Stimulated activated CD8-positive, alpha-beta memory T cell treated with anti-CD3 and anti-CD28 coated beads, Interleukin-4, amount 100 ng/mL, for 24 hours (primary cell): ENCODE results near the gene XAGE5.
"Not testable (repeated sequence)": the region's sequence is repeated elsewhere in the genome, so short reads cannot be mapped to it uniquely, and the experiment has no call there.

Experiments
- DNase-seq: peaks from one replicate; pipeline ENCODE4 v3.0.0-alpha.2; 2020; ENCODE audit warnings: low read depth

XAGE5 gene, protein sequence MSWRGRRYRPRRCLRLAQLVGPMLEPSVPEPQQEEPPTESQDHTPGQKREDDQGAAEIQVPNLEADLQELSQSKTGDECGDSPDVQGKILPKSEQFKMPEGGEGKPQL

DNA sequence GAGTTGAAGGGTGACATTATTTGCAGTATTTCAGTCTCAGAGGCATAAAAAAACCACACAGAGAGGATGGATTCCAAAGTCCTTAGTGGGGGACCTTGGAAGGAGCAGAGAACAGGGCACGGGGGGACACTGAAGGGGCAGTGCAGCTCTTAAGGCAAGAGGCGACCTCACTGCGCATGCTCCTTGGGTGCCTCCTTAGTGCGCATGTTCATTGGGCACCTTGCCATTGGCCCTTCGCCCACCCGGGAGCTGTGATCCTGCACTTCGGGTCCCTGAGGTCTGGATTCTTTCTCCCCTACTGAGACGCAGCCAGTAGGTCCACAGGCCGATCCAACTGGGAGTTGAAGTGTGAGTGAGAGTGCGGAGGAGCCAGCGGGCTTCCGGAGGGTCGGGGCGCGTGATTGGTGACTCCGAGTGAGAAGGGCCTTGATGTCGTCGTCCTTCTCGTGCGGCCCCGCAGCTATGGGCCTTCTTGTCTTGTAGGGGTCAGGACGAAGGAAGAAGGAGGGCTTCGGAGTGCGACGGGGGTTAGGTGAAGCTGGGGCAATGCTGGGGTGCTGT, at the start of gene XAGE5:
XAGE5 (plus strand) TSS at position 223 of the 561 bp plus-strand sequence. CDS start 1,280 bp downstream, outside the sequence.
- DNase-seq = no peak

DNA sequence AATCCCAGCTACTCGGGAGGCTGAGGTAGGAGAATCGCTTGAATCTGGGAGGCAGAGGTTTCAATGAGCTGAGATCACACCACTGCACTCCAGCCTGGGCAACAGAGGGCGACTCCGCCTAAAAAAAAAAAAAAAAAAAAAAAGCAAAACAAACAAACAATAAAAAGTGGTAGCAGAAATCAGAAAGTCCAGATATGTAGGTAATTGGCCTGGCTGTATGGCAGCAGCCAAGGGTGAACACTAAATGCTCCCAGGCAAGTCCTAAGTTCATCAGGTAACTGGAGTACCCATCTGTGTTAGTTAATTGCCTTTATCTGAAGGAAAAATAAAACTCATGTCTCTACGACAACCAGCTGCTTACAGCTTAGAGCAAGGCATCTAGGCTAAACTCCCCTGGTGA, 45.1 kb upstream of the XAGE5 start:
- not testable (repeated sequence) for DNase-seq

DNA sequence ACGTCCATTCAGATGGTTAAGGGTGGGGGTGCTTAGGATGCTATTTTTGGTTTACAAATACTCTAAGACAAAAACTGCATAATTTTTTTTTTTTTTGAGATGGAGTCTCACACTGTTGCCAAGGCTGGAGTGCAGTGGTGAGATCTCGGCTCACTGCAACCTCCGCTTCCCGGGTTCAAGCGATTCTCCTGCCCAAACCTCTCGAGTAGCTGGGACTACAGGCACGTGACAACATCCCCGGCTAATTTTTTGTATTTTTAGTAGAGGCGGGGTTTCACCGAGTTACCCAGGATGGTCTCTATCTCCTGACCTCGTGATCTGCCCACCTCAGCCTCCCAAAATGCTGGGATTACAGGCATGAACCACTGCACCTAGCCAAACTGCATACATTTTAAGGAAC, 37.6 kb upstream of the XAGE5 start:
- not testable (repeated sequence) for DNase-seq

DNA sequence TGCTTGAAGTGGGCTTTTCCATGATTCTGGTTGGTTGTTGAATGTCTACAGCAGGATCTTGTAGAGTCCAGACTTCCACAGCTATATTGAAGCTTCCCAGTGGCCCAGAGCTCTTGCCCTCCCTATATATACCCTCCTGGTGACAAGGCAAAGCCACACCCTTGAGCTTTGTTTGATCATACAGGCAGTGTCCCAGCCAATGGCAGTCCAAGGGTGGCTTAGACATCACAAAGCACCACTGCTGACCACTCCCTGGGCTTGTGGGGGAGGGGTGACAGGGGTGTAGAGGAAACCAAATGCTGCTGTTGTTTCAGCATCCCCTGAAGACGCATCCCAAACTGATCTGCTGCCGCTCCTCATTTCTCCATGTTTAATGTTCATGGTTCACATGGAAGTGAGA, 13.8 kb upstream of the XAGE5 start, which contains the start of gene SPANXN5:
SPANXN5 (minus strand) TSS at position 101 of the 400 bp plus-strand sequence; CDS start at position 22, 79 bp downstream.
- not testable (repeated sequence) for DNase-seq

DNA sequence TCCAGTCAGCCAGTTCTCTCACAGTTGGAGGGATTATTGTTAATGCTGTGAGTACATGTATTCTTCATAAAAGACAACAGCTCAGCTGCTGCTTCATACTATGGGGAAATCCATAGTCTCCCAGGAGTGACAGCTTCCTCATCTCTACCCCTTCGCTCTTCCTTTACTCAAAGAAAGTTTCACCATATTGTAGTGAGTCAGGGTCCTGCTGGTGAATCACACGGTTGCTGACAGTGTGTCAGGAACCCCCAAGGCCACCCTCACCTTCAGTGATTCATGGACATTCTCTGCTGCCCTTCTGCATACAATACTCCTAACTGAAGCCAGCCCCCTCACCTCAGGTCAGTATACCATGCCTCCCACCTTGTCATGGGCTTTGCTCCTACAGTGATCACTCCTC, 6.2 kb upstream of the XAGE5 start:
- not testable (repeated sequence) for DNase-seq

DNA sequence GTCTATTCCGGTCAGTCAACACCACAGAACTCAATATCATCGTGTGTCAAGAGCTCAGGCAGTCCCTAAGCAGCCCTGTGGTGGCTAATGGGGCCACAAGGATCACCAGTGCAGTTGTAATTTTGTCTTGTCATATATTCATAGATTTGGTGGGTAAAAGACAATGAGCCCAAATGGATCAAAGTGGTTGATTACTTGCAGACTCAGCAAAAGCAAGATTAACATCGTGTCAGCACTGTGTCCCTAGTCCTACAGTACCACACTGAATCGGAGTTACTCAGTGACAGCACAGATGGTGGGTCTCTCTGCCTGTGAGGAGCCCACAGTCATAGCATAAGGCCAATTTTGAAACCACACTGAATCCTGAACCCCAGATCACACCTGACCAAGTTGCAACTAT, 8.7 kb downstream of the XAGE5 start:
- no peak for DNase-seq

DNA sequence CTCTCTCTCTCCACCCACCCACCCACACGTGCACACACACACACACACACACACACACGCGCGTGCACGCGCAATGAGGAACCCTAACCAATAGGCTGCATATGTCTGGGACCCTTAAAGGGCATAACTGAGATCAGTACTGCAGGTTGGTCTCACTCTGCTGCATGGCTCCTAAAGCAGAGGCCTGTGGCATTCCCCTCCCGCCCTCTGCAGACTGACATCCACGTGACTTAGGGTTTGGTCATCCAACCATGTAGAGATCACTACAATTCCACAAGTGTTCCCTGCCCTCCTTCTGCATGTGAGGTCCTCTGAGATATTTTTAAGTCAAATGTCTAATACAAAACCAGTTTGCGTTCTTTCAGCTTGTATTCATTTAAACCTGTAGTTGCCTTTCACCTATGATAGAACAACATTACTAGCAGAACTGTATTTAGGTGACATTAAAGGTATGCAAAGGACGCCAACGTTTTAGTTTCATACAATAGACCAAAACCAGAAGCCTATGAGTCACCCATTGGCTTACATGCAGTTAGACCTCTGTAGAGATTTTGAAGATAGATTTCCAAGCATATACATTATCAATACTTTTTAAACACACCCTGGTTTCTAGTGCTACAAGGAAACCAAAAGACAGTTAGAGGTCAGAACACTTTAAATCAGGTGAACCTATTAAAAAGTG, 10.1 kb downstream of the XAGE5 start:
- DNase-seq = no peak

DNA sequence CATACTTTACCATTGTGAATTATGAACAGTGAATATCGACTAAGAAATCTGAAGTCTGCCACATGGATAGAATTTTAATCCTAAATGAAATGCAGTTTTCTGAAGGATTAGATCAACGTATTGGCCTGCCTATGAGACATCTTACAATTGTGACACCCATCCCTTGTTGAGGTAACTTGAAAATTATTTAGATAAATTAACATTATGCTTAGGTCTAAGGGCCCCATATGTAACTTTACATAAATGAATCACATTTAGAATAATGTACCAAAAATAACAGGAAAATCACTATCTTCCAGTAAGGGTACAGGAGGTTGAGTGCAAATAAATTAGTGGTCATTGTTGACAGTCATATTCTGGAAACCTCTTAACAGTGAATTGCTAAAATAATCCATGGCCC, 13.5 kb downstream of the XAGE5 start:
- no peak for DNase-seq

DNA sequence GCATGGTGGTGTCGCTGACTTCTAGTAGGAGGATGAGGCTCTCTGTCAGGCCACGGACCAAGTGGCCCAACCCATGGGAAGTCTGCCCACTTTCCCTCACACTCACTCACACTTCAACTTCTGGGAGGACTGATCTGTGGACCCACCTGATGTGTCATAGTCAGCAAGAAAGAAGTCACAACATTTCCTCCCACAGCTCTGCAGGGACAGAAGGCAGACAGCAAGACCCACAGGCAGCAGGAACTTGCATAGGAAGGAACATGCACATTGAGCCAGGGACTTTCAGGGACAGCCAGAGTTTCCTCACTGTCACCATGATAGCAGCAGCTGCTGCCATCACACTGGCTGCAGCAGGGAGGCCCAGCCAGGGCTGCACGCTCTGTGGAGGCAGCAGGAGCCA, 19.5 kb downstream of the XAGE5 start:
- no peak for DNase-seq

DNA sequence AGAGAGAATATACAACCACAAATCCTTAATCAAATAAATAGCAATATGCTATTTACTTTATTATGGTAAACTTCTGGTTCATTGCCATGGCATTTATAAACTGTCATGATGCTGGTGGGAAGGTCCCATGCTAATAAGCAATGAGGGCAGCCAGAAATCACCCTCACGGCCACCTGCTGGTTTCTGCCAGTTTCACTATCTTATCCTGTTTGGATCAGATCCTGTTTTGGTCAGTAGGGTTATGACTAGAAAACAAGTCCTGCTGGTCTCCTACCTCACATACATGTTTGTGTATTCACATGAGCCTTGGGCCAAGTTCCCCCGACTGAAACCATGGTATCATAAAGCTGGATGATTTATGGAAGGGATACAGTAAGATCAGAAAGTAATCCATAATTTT, 28.1 kb downstream of the XAGE5 start:
- no peak for DNase-seq

DNA sequence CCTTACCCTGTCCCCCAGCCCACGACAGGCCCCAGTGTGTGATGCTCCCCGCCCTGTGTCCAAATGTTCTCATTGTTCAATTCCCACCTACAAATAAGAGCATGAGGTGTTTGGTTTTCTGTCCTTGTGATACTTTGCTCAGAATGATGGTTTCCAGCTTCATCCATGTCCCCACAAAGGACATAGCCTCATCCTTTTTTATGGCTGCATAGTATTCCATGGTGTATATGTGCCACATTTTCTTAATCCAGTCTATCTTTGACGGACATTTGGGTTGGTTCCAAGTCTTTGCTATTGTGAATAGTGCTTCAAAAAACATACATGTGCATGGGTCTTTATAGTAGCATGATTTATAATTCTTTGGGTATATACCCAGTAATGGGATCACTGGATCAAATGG, 32.5 kb downstream of the XAGE5 start:
- not testable (repeated sequence) for DNase-seq

DNA sequence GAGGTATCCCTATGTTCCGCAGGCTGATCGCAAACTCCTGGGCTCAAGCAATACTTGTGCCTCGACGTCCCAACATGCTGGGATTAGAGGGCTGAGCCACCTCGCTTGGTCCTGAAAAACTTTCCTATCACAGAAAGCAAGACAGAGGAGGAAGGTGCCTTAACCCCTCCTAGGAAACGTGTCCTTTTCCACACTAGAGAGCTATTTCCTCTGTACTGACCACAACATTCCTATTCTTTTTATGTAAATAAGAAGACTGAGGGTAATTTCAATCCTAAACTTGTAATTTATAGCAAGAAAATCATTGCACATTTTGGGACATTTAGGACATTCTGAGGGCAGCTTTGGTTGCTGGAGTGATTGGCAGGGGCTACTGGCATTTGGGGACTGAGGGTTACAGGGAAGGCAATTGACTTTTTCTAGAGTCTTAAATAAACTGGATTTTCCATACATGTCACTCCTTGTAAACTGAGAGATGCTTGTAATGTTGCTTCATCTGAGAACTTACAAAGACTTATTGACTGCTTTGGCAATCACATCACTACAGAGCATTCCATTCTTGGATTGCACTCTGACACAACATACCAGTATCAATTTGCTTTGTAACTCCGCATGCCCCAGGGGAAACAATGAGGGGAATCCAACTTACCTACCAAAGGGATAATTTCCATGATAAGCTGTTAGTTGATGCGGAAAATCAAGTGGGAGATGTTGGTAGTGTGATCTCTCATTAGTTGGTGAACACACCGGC, 41.2 kb downstream of the XAGE5 start:
- no peak for DNase-seq

DNA sequence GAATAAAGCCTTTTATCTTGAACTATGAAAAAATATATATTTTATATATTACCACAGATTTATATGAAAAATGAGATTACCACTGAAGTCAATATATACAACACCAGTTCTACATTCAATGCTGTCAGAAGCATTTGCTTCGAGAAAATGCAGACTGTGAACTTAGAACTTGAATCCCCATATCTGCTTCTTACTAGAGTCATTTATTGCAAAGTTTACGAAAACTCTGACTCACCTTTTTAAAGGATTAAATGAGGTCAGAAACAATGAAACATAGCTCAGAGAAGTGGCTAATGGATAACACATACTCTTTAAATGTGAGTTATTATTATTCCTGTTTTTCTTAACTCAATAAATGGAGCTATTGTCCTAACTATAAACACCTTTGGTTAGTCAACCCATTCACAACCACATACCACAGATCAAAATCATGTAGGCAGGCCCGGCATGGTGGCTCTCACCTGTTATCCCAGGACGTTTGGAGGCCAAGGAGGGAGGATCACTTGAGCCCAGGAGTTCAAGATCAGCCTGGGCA, 46.0 kb downstream of the XAGE5 start:
- not testable (repeated sequence) for DNase-seq

DNA sequence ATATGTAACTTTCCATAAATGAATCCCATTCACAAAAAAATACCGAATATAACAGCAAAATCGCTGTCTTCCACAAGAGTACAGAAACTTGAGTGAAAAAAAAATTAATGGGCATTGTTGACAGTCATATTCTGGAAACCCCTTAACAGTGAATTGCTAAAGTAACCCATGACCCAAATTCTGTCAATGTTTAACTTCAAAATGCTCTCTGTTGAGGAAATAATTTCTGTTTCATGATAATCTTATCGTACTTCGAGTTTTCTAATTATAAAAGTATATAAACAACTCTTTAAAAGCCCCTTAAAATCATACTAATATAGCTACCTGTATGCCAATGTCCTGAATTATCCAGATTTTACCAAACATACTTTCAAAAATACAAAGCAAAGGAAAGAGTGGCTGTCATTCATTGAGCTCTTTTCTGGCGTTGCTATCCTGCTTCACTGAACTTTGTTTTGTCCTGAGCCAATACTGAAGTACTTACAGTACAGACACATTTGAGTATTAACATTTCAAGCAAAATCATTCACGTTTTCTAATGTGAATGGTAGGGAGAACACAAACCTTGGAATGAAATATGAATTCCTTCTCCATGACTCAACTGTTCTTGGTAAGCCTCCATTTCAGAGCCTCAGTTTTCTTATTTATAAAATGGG, 54.4 kb downstream of the XAGE5 start:
- DNase-seq = no peak
